ELR (cell line): Measurements from ENCODE around the gene UCP1.
"Not testable (repeated sequence)": the region's sequence is repeated elsewhere in the genome, so short reads cannot be mapped to it uniquely, and the experiment has no call there.

Experiments
- DNase-seq: peaks from one replicate; pipeline ENCODE4 v3.0.0-alpha.2; 2015; ENCODE audit warnings: low read depth

UCP1 gene

GRCh38 chr4:140533951-140534480, 34.7 kb downstream of the UCP1 start:
- peak; percentile 54 for DNase-seq

GRCh38 chr4:140529434-140529833, 39.3 kb downstream of the UCP1 start:
- no peak for DNase-seq

- peak; percentile 97 for DNase-seq
These were observed 44.7 kb downstream of the UCP1 start, which contains the start of gene ELMOD2 for GRCh38 chr4:140523857-140524742. Gene ELMOD2, plus strand, starts transcription at chr4:140524168. Its CDS starts 1,261 bp downstream, at chr4:140525429.

- DNase-seq = no peak
These were observed 45.3 kb downstream of the UCP1 start for GRCh38 chr4:140523370-140523856.

GRCh38 chr4:140515423-140515822, 53.3 kb downstream of the UCP1 start:
- no peak for DNase-seq

GRCh38 chr4:140513765-140514164, 55.0 kb downstream of the UCP1 start:
- DNase-seq = not testable (repeated sequence)
